Liver (tissue), 9 donors: ENCODE data around the gene ASPSCR1. TPM values are rescaled to one million over a fixed set of nuclear protein-coding genes. Genes with fewer than 3 reads are reported as not detected.

Experiments
- DNase-seq: peaks from one replicate; pipeline ENCODE4 v3.0.0-alpha.2; 2017; ENCODE audit warnings: low spot score
- H3K27ac ChIP-seq, 2 donors: one replicate each; pipeline ENCODE4 v1.7.0; 2013; ENCODE audit warnings: inconsistent platforms in 2 of 2, low read length in 2 of 2, control low read depth in 1 of 2, low read depth in 1 of 2, mild to moderate bottlenecking in 1 of 2
- H3K27me3 ChIP-seq, 4 donors: one replicate each; pipeline versions ENCODE4 v1.6.1 to v1.7.0; 2013; ENCODE audit warnings: low read length in 3 of 4, inconsistent platforms in 1 of 4, mild to moderate bottlenecking in 1 of 4, moderate library complexity in 1 of 4; ENCODE audit not compliant: control insufficient read depth in 4 of 4, insufficient read depth in 4 of 4
- H3K36me3 ChIP-seq, 4 donors: one replicate each; pipeline versions ENCODE4 v1.6.1 to v1.7.0; 2013; ENCODE audit warnings: low read length in 3 of 4, mild to moderate bottlenecking in 3 of 4, low read depth in 1 of 4, moderate library complexity in 1 of 4; ENCODE audit not compliant: control insufficient read depth in 4 of 4, insufficient read depth in 3 of 4
- H3K4me1 ChIP-seq, 4 donors: one replicate each; pipeline versions ENCODE4 v1.6.1 to v1.7.0; 2013; ENCODE audit warnings: low read length in 3 of 4, mild to moderate bottlenecking in 3 of 4, moderate library complexity in 1 of 4; ENCODE audit not compliant: control insufficient read depth in 4 of 4, insufficient read depth in 4 of 4
- H3K4me3 ChIP-seq, 3 donors: one replicate each; pipeline versions ENCODE4 v1.6.1 to v1.7.0; 2013; ENCODE audit warnings: low read length in 3 of 3, control low read depth in 1 of 3, low read depth in 1 of 3, mild to moderate bottlenecking in 1 of 3
- H3K9ac ChIP-seq, 2 donors: one replicate each; pipeline ENCODE4 v1.7.0; 2013; ENCODE audit warnings: low read length in 2 of 2, mild to moderate bottlenecking in 2 of 2, moderate library complexity in 2 of 2, control low read depth in 1 of 2, low read depth in 1 of 2
- H3K9me3 ChIP-seq, 4 donors: one replicate each; pipeline versions ENCODE4 v1.6.1 to v1.7.0; 2013; ENCODE audit warnings: low read length in 3 of 4; ENCODE audit not compliant: control insufficient read depth in 4 of 4
- EGR1 ChIP-seq, 2 donors: IDR thresholded peaks; 2 replicates each; pipeline ENCODE4 v1.6.1; 2016 to 2018; ENCODE audit warnings: antibody characterized with exemption in 2 of 2, low read depth in 2 of 2
- FOXA1 ChIP-seq: IDR thresholded peaks from 2 replicates; pipeline ENCODE4 v1.6.1; 2016; ENCODE audit warnings: antibody characterized with exemption
- FOXA2 ChIP-seq: IDR thresholded peaks from 2 replicates; pipeline ENCODE4 v1.6.1; 2016; ENCODE audit warnings: antibody characterized with exemption
- GABPA ChIP-seq, 2 donors: IDR thresholded peaks in 1 of 2; conservative IDR thresholded peaks in 1 of 2; 2 replicates each; pipeline ENCODE4 v1.6.1; 2016; ENCODE audit warnings: antibody characterized with exemption in 2 of 2, mild to moderate bottlenecking in 1 of 2, moderate library complexity in 1 of 2
- HNF4A ChIP-seq, 2 donors: conservative IDR thresholded peaks; 2 replicates each; pipeline ENCODE4 v1.6.1; 2016; ENCODE audit warnings: antibody characterized with exemption in 2 of 2, mild to moderate bottlenecking in 2 of 2
- HNF4G ChIP-seq: IDR thresholded peaks from 2 replicates; pipeline ENCODE4 v1.6.1; 2016; ENCODE audit warnings: antibody characterized with exemption
- JUND ChIP-seq, 2 donors: IDR thresholded peaks; 2 replicates each; pipeline ENCODE4 v1.6.1; 2016; ENCODE audit warnings: antibody characterized with exemption in 2 of 2
- NR2F2 ChIP-seq: IDR thresholded peaks from 2 replicates; pipeline ENCODE4 v1.6.1; 2016; ENCODE audit warnings: antibody characterized with exemption
- RAD21 ChIP-seq, 2 donors: IDR thresholded peaks; 2 replicates each; pipeline ENCODE4 v1.6.1; 2016; ENCODE audit warnings: antibody characterized with exemption in 2 of 2, mild to moderate bottlenecking in 2 of 2
- REST ChIP-seq: IDR thresholded peaks from 2 replicates; pipeline ENCODE4 v1.6.1; 2016; ENCODE audit warnings: antibody characterized with exemption, mild to moderate bottlenecking
- RXRA ChIP-seq, 2 donors: IDR thresholded peaks; 2 replicates each; pipeline ENCODE4 v1.6.1; 2017 to 2018; ENCODE audit warnings: antibody characterized with exemption in 2 of 2, mild to moderate bottlenecking in 1 of 2
- SP1 ChIP-seq: IDR thresholded peaks from 2 replicates; pipeline ENCODE4 v1.6.1; 2018; ENCODE audit warnings: antibody characterized with exemption, mild to moderate bottlenecking
- TAF1 ChIP-seq: conservative IDR thresholded peaks from 2 replicates; pipeline ENCODE4 v1.6.1; 2016; ENCODE audit warnings: antibody characterized with exemption, mild to moderate bottlenecking
- YY1 ChIP-seq: IDR thresholded peaks from 2 replicates; pipeline ENCODE4 v1.6.1; 2016; ENCODE audit warnings: antibody characterized with exemption, mild to moderate bottlenecking
- ZBTB33 ChIP-seq: IDR thresholded peaks from 2 replicates; pipeline ENCODE4 v1.6.1; 2016; ENCODE audit warnings: antibody characterized with exemption
- WGBS: extraction: QIAGEN DNeasy Blood & Tissue Kit; methylation state at CpG from one replicate; pipeline ENCODE4 v1.1.7; 2013; 5-methylcytosine and 5-hydroxymethylcytosine counted together
- polyA plus RNA-seq, 2 donors: library from polyadenylated mRNA; stranded (reverse) in 1 of 2; unstranded in 1 of 2; fragments of 200-250 nt in 1 of 2; fragments of >200 nt in 1 of 2; fragmentation: Nextera tagmentation in 1 of 2; extraction: Ambion mirVana in 1 of 2; gene quantifications; one replicate each; pipeline versions ENCODE4 v1.2.1 to v1.2.3, GENCODE V29; 2013 to 2015
- total RNA-seq, 2 donors: library from RNA; depleted of rRNA; stranded (reverse); fragments of >200 nt; gene quantifications; one replicate each; pipeline ENCODE4 v1.2.3, GENCODE V29; 2014
- TF ChIP-seq, protein P1 (sequence below): fragments of 150-350 bp; IDR thresholded peaks from 2 replicates; pipeline ENCODE4 v1.5.1; 2017; ENCODE audit warnings: improper control_type of control experiment, low read depth, low read length; ENCODE audit not compliant: missing input control
- TF ChIP-seq, protein P2 (sequence below): IDR thresholded peaks from 2 replicates; pipeline ENCODE4 v1.6.1; 2016; ENCODE audit warnings: antibody characterized with exemption
- TF ChIP-seq, protein P3 (sequence below): IDR thresholded peaks from 2 replicates; pipeline ENCODE4 v1.6.1; 2016; ENCODE audit warnings: antibody characterized with exemption
- donor health status: healthy.
- donor health status: healthy.
- donor health status: healthy.
- donor health status: healthy.
- donor health status: healthy.

The ASPSCR1 gene
- total and polyA plus RNA-seq, 4 donors, result 17.8 to 26.2 (median 20.4) TPM

DNA sequence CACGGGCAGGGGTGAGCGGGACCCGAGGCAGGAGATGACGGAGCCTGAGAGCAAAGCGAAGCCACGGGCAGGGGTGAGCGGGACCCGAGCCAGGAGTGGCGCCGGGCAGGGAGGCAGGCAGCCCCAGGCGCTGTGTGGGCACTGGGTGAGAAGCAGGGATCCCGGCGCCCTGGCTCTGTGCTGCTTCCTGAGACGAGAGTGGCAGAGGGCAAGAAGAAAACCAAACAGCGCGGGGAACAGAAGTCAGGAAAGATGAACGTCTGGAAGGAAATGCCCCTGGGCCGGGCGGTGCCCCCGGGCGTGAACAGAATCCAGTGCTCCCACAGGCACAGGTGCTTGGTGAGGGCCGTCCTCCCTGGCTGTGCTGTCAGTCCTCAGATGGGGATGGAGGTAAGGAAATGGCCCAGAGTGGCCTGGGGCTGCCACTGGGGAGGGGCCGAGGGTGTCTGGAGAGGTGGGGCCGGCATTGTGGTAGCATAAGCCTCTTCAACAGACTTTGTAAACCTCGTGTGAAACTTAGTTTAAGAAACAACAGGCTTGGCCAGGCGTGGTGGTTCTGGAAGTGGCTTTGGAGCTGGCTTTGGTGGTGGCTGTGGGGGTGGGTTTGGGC is 9.8 kb downstream of the ASPSCR1 start:
- peaks cover 11 to 26% (median 17%) of the 10 kb centered on the region in 4 donors for H3K36me3 ChIP-seq
- 93% methylated on average over 26 of the region's 26 CpGs for WGBS
- H3K4me1 ChIP-seq, result peaks cover 3 to 19% (median 13%) of the 10 kb centered on the region in 4 donors
- DNase-seq, result no peak
- H3K9me3 ChIP-seq, result no peaks in the 10 kb centered on the region
- H3K9ac ChIP-seq, result no peak overlapping the region
- no peaks in the 10 kb centered on the region for H3K27me3 ChIP-seq
- TF ChIP-seq HNF4G (no peak), GABPA (IDR thresholded peaks at IDR 0.05 in 1 of 2, conservative IDR thresholded peaks at IDR 0.05 in 1 of 2) (no peak), JUND (IDR thresholded peaks at IDR 0.05) (no peak), RAD21 (IDR thresholded peaks at IDR 0.05) (no peak), HNF4A (conservative IDR thresholded peaks at IDR 0.05) (no peak), SP1 (no peak), FOXA1 (no peak), NR2F2 (no peak)
- TF ChIP-seq, protein P1, sequence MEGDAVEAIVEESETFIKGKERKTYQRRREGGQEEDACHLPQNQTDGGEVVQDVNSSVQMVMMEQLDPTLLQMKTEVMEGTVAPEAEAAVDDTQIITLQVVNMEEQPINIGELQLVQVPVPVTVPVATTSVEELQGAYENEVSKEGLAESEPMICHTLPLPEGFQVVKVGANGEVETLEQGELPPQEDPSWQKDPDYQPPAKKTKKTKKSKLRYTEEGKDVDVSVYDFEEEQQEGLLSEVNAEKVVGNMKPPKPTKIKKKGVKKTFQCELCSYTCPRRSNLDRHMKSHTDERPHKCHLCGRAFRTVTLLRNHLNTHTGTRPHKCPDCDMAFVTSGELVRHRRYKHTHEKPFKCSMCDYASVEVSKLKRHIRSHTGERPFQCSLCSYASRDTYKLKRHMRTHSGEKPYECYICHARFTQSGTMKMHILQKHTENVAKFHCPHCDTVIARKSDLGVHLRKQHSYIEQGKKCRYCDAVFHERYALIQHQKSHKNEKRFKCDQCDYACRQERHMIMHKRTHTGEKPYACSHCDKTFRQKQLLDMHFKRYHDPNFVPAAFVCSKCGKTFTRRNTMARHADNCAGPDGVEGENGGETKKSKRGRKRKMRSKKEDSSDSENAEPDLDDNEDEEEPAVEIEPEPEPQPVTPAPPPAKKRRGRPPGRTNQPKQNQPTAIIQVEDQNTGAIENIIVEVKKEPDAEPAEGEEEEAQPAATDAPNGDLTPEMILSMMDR, result no peak
- no peak overlapping the region for H3K4me3 ChIP-seq
- no peak overlapping the region for H3K27ac ChIP-seq

GRCh38 chr17:81990836-81991683 is 13.6 kb downstream of the ASPSCR1 start:
- DNase-seq, result no peak
- peaks cover 0 to 10% (median 5%) of the 10 kb centered on the region in 4 donors for H3K36me3 ChIP-seq
- peak overlapping the region; percentile 10 to 45 for H3K27ac ChIP-seq
- H3K4me3 ChIP-seq, result no peak overlapping the region
- no peaks in the 10 kb centered on the region for H3K27me3 ChIP-seq
- H3K4me1 ChIP-seq, result peaks cover 12 to 32% (median 21%) of the 10 kb centered on the region in 4 donors
- H3K9me3 ChIP-seq, result no peaks in the 10 kb centered on the region
- H3K9ac ChIP-seq, result no peak overlapping the region
- TF ChIP-seq SP1, result no peak
- no peak for TF ChIP-seq TAF1
- no peak for TF ChIP-seq NR2F2
- TF ChIP-seq JUND (IDR thresholded peaks at IDR 0.05), result no peak
- TF ChIP-seq, protein P1, result no peak
- no peak for TF ChIP-seq HNF4G
- TF ChIP-seq GABPA (IDR thresholded peaks at IDR 0.05 in 1 of 2, conservative IDR thresholded peaks at IDR 0.05 in 1 of 2), result no peak
- TF ChIP-seq FOXA1, result no peak
- no peak for TF ChIP-seq ZBTB33
- no peak for TF ChIP-seq YY1
- TF ChIP-seq FOXA2, result no peak
- TF ChIP-seq RAD21 (IDR thresholded peaks at IDR 0.05), result no peak
- no peak for TF ChIP-seq EGR1 (IDR thresholded peaks at IDR 0.05; ENCODE audit: low read depth in 2 of 2)
- TF ChIP-seq, protein P2, sequence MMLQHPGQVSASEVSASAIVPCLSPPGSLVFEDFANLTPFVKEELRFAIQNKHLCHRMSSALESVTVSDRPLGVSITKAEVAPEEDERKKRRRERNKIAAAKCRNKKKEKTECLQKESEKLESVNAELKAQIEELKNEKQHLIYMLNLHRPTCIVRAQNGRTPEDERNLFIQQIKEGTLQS, result no peak
- TF ChIP-seq HNF4A (conservative IDR thresholded peaks at IDR 0.05), result no peak
- TF ChIP-seq REST, result no peak
- TF ChIP-seq RXRA (IDR thresholded peaks at IDR 0.05), result no peak
- TF ChIP-seq, protein P3, sequence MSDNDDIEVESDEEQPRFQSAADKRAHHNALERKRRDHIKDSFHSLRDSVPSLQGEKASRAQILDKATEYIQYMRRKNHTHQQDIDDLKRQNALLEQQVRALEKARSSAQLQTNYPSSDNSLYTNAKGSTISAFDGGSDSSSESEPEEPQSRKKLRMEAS, result no peak
- WGBS, result 82% methylated on average over 25 of the region's 25 CpGs
